Measurements from ENCODE around the gene LCOR. TPM values are rescaled to one million over a fixed set of nuclear protein-coding genes. Genes with fewer than 3 reads are reported as not detected.

LCOR gene
- total RNA-seq, 3 donors from 2014 or later (not counting 1 experiment from before 2014, with no cell fraction given), result 68.5 to 92.4 (median 87.7) TPM

DNA sequence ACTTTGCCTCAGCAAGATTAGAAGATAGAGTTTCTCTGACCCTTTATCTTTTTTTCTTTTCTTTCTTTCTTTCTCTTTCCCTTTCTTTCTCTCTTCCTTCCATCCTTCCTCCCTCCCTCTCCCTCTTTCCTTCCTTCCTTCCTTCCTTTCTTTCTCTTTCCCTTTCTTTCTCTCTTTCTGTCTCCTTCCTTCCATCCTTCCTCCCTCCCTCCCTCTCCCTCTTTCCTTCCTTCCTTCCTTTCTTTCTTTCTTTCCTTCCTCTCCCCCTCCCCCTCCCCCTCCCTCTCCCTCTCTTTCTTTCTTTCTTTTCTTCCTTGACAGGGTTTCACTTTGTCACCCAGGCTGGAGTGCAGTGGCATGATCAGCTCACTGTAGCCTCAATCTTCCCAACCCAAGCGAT, 40.2 kb upstream of the LCOR start:
- Histone ChIP-seq H3K4me1 (ENCODE audit: control insufficient read depth, insufficient read depth, low read length) (peaks cover 3% of the 10 kb centered on the region), H3K4me3 (ENCODE audit: low read length) (no peak overlapping the region), H3K9me3 (ENCODE audit: control insufficient read depth, insufficient read depth, low read length) (no peaks in the 10 kb centered on the region), H3K36me3 (ENCODE audit: control insufficient read depth, insufficient read depth, low read length) (no peaks in the 10 kb centered on the region), H3K27me3 (ENCODE audit: control insufficient read depth, insufficient read depth, low read length) (no peaks in the 10 kb centered on the region), H3K27ac (ENCODE audit: low read length) (no peak overlapping the region)
- Mint-ChIP-seq H3K27ac (no peak overlapping the region), H3K36me3 (no peaks in the 10 kb centered on the region), H3K27me3 (ENCODE audit: low read depth in 2 of 2) (peaks cover 2 to 5% of the 10 kb centered on the region in 2 donors), H3K4me1 (no peaks in the 10 kb centered on the region), H3K4me3 (no peak overlapping the region), H3K9me3 (no peaks in the 10 kb centered on the region)
- no peak for TF ChIP-seq CTCF (IDR thresholded peaks at IDR 0.05)
- ATAC-seq (no peak), DNase-seq (no peak)
- 78% methylated on average over 1 of the region's 1 CpG for WGBS (ENCODE audit: insufficient coverage)
- intact Hi-C loops (cut with micrococcal nuclease), result no loop called here

- Histone ChIP-seq H3K4me3 (ENCODE audit: low read length) (no peak overlapping the region), H3K27ac (ENCODE audit: low read length) (no peak overlapping the region), H3K27me3 (ENCODE audit: control insufficient read depth, insufficient read depth, low read length) (no peaks in the 10 kb centered on the region), H3K9me3 (ENCODE audit: control insufficient read depth, insufficient read depth, low read length) (no peaks in the 10 kb centered on the region), H3K4me1 (ENCODE audit: control insufficient read depth, insufficient read depth, low read length) (no peaks in the 10 kb centered on the region), H3K36me3 (ENCODE audit: control insufficient read depth, insufficient read depth, low read length) (no peaks in the 10 kb centered on the region)
- no peaks in the 10 kb centered on the region for H3K36me3 Mint-ChIP-seq
- peaks cover 2 to 5% of the 10 kb centered on the region in 2 donors for H3K27me3 Mint-ChIP-seq (ENCODE audit: low read depth in 2 of 2)
- H3K9me3 Mint-ChIP-seq, result no peaks in the 10 kb centered on the region
- no peak overlapping the region for H3K4me3 Mint-ChIP-seq
- TF ChIP-seq CTCF (IDR thresholded peaks at IDR 0.05), result no peak
- DNase-seq (no peak), ATAC-seq (no peak)
- no peak overlapping the region for H3K27ac Mint-ChIP-seq
- intact Hi-C loops (cut with micrococcal nuclease), result no loop called here
- no peaks in the 10 kb centered on the region for H3K4me1 Mint-ChIP-seq
- 95% methylated on average over 8 of the region's 8 CpGs for WGBS (ENCODE audit: insufficient coverage)
Observed at GRCh38 chr10:96794836-96795733, 37.0 kb upstream of the LCOR start.

GRCh38 chr10:96797485-96797884, 34.6 kb upstream of the LCOR start:
- ATAC-seq (no peak), DNase-seq (no peak)
- H3K27me3 ChIP-seq (ENCODE audit: control insufficient read depth, insufficient read depth, low read length), result no peaks in the 10 kb centered on the region
- H3K27ac ChIP-seq (ENCODE audit: low read length), result no peak overlapping the region
- intact Hi-C loops (cut with micrococcal nuclease), result no loop called here
- TF ChIP-seq CTCF (IDR thresholded peaks at IDR 0.05), result no peak
- Mint-ChIP-seq H3K27ac (no peak overlapping the region), H3K27me3 (ENCODE audit: low read depth in 2 of 2) (peaks cover 0 to 2% of the 10 kb centered on the region in 2 donors), H3K36me3 (no peaks in the 10 kb centered on the region), H3K4me3 (no peak overlapping the region), H3K9me3 (no peaks in the 10 kb centered on the region), H3K4me1 (no peaks in the 10 kb centered on the region)
- H3K9me3 ChIP-seq (ENCODE audit: control insufficient read depth, insufficient read depth, low read length), result no peaks in the 10 kb centered on the region
- no peak overlapping the region for H3K4me3 ChIP-seq (ENCODE audit: low read length)
- WGBS (ENCODE audit: insufficient coverage), result 93% methylated on average over 4 of the region's 4 CpGs
- no peaks in the 10 kb centered on the region for H3K4me1 ChIP-seq (ENCODE audit: control insufficient read depth, insufficient read depth, low read length)
- no peaks in the 10 kb centered on the region for H3K36me3 ChIP-seq (ENCODE audit: control insufficient read depth, insufficient read depth, low read length)

Data from natural killer cell (primary cell).